ENCODE measurements around the gene CCNB1.
A peak's percentile ranks its signal among the peaks of the same experiment; 100 is the strongest.

Gene CCNB1

GRCh38 chr5:69213513-69214215 is 46.7 kb downstream of the CCNB1 start:
- no peak for TF ChIP-seq POU6F1 (CRISPR knock-in tag; IDR thresholded peaks at IDR 0.05; ENCODE audit: borderline replicate concordance, low read depth)
- no peak for TF ChIP-seq CSRNP3 (CRISPR knock-in tag; IDR thresholded peaks at IDR 0.05)
- no peak for TF ChIP-seq BACH2 (CRISPR knock-in tag; IDR thresholded peaks at IDR 0.05; ENCODE audit: borderline replicate concordance)
- TF ChIP-seq TSHZ2 (CRISPR knock-in tag; IDR thresholded peaks at IDR 0.05), result no peak
- no peak for TF ChIP-seq TOX (CRISPR knock-in tag; IDR thresholded peaks at IDR 0.05; ENCODE audit: borderline replicate concordance)
- no peak for TF ChIP-seq ZC3H10 (CRISPR knock-in tag; IDR thresholded peaks at IDR 0.05)
- TF ChIP-seq ISL1 (CRISPR knock-in tag; IDR thresholded peaks at IDR 0.05), result no peak
- no peak for TF ChIP-seq ARNTL (CRISPR knock-in tag; IDR thresholded peaks at IDR 0.05; ENCODE audit: borderline replicate concordance, low read depth)
- no peak for TF ChIP-seq SNAI2 (CRISPR knock-in tag; IDR thresholded peaks at IDR 0.05)
- no peak for TF ChIP-seq GLIS3 (CRISPR knock-in tag; IDR thresholded peaks at IDR 0.05)
- ATAC-seq, result peak; percentile 21

GRCh38 chr5:69217151-69217511 is 50.2 kb downstream of the CCNB1 start:
- ATAC-seq, result no peak
- TF ChIP-seq PATZ1 (CRISPR knock-in tag; IDR thresholded peaks at IDR 0.05; ENCODE audit: borderline replicate concordance) (no peak), ZNF565 (CRISPR knock-in tag; conservative IDR thresholded peaks at IDR 0.05; ENCODE audit: low read depth) (no peak), ZC3H10 (CRISPR knock-in tag; IDR thresholded peaks at IDR 0.05) (no peak), ZNF8 (CRISPR knock-in tag; IDR thresholded peaks at IDR 0.05) (no peak), ZNF70 (CRISPR knock-in tag; IDR thresholded peaks at IDR 0.05) (no peak), ZFP30 (CRISPR knock-in tag; IDR thresholded peaks at IDR 0.05) (no peak), RARB (CRISPR knock-in tag; IDR thresholded peaks at IDR 0.05) (no peak), TSHZ2 (CRISPR knock-in tag; IDR thresholded peaks at IDR 0.05) (no peak), BACH2 (CRISPR knock-in tag; IDR thresholded peaks at IDR 0.05; ENCODE audit: borderline replicate concordance) (no peak), PPARA (CRISPR knock-in tag; IDR thresholded peaks at IDR 0.05; ENCODE audit: borderline replicate concordance) (no peak), ISL1 (CRISPR knock-in tag; IDR thresholded peaks at IDR 0.05) (no peak), SNAI2 (CRISPR knock-in tag; IDR thresholded peaks at IDR 0.05) (no peak), ESRRG (CRISPR knock-in tag; IDR thresholded peaks at IDR 0.05) (no peak), CREB5 (CRISPR knock-in tag; IDR thresholded peaks at IDR 0.05; ENCODE audit: low read depth) (no peak)

Measured in SK-N-SH treated with all-trans-retinoic acid at 6 μM for 48 hours (cell line).